Measurements from ENCODE around the gene NAV2. TPM values are rescaled to one million over a fixed set of nuclear protein-coding genes. Genes with fewer than 3 reads are reported as not detected.
A peak's percentile ranks its signal among the peaks of the same experiment; 100 is the strongest.

The NAV2 gene
- total RNA-seq, 1 experiment from 2014 or later, result 46.3 TPM

- Histone ChIP-seq H3K14ac (ENCODE audit: insufficient read depth, low read length) (no peak overlapping the region), H3K9ac (ENCODE audit: extremely low read depth, insufficient read length, low read length) (no peak overlapping the region), H3T11ph (ENCODE audit: low read length) (no peak overlapping the region), H3K4me1 (ENCODE audit: insufficient read depth, low read length) (peaks cover 4% of the 10 kb centered on the region; the same call in 1 of the 2 replicates), H2BK20ac (ENCODE audit: low read depth, low read length, poor library complexity, severe bottlenecking) (no peak overlapping the region), H3K23me2 (ENCODE audit: insufficient read length, low read depth, low read length, poor library complexity, severe bottlenecking) (no peaks in the 10 kb centered on the region), H4K20me1 (ENCODE audit: control insufficient read depth, insufficient read depth, insufficient read length) (no peaks in the 10 kb centered on the region), H2BK15ac (ENCODE audit: low read depth, low read length) (no peak overlapping the region), H4K5ac (ENCODE audit: insufficient read length, low read depth, low read length) (no peak overlapping the region), H3K4ac (ENCODE audit: low read depth, low read length) (no peak overlapping the region), H3K79me1 (ENCODE audit: insufficient read depth, low read depth, low read length, poor library complexity, severe bottlenecking) (no peaks in the 10 kb centered on the region), H4K8ac (replicated peaks; ENCODE audit: insufficient read length, low read depth, low read length) (no peak overlapping the region), H3K79me2 (ENCODE audit: insufficient read depth, low read length) (no peaks in the 10 kb centered on the region), H2BK5ac (ENCODE audit: insufficient read length, low read length) (no peak overlapping the region), H3K18ac (ENCODE audit: insufficient read length, low read depth, low read length) (no peak overlapping the region), H3K9me3 (ENCODE audit: control insufficient read depth, low read depth, low read length) (no peaks in the 10 kb centered on the region), H3K27me3 (ENCODE audit: insufficient read depth, low read length) (no peaks in the 10 kb centered on the region), H2BK120ac (ENCODE audit: low read depth, low read length, poor library complexity, severe bottlenecking) (no peak overlapping the region), H3K56ac (ENCODE audit: insufficient read length, low read depth, low read length) (no peak overlapping the region), H4K91ac (ENCODE audit: insufficient read length, low read depth, low read length) (no peak overlapping the region), H2AK5ac (ENCODE audit: insufficient read length, low read length) (no peak overlapping the region), H2AFZ (ENCODE audit: low read length) (no peak overlapping the region), H3K4me2 (ENCODE audit: insufficient read depth, insufficient read length, low read length) (no peak overlapping the region), H2BK12ac (ENCODE audit: insufficient read length, low read depth, low read length) (no peak overlapping the region), H3K27ac (ENCODE audit: insufficient read length, low read depth, low read length) (no peak overlapping the region), H3K23ac (ENCODE audit: insufficient read length, low read depth, low read length) (no peak overlapping the region)
- peaks cover 3 to 20% (median 9%) of the 10 kb centered on the region in 3 experiments; a peak in 4 of 7 replicates for H3K36me3 Mint-ChIP-seq (ENCODE audit: insufficient read depth in 1 of 3, low read depth in 3 of 3)
- peak overlapping the region in 2 of 3 experiments; percentile 35 to 74; a peak in 2 of 7 replicates for H3K27ac Mint-ChIP-seq
- H3K4me3 Mint-ChIP-seq, result no peak overlapping the region
- peaks cover 7% of the 10 kb centered on the region for H3K27me3 Mint-ChIP-seq (ENCODE audit: low read depth)
- no peaks in the 10 kb centered on the region for H3K9me3 Mint-ChIP-seq
- no peak for TF ChIP-seq CTCF (conservative IDR thresholded peaks at IDR 0.05)
- H3K4me1 Mint-ChIP-seq, result peaks cover 34 to 35% of the 10 kb centered on the region in 2 experiments
- DNase-seq, result no peak
These were observed 272.5 kb downstream of the NAV2 start for GRCh38 chr11:19985111-19985510.
